Ramos (cell line): ENCODE measurements around the gene FEM1A.
"Not testable (repeated sequence)": the region's sequence is repeated elsewhere in the genome, so short reads cannot be mapped to it uniquely, and the experiment has no call there.

Source experiments
- in situ Hi-C: fragments of 300-500 bp; cut with MboI; formaldehyde crosslinking; loops from one replicate; pipeline ENCODE4 v1.14.3; 2022; ENCODE audit warnings: low sequenced_read_pairs; ENCODE audit not compliant: unreplicated experiment

The FEM1A gene

GRCh38 chr19:4839192-4839591 is 47.7 kb downstream of the FEM1A start:
- in situ Hi-C loops: no loop called here

- in situ Hi-C loops: no loop called here
Measured at GRCh38 chr19:4843647-4843965, 52.1 kb downstream of the FEM1A start.

- in situ Hi-C loops: no loop called here
Measured at GRCh38 chr19:4844348-4845179, 53.0 kb downstream of the FEM1A start.

GRCh38 chr19:4845975-4846374 is 54.4 kb downstream of the FEM1A start:
- in situ Hi-C loops: not testable (repeated sequence)

- in situ Hi-C loops: no loop called here
Measured at GRCh38 chr19:4847190-4847973, 55.8 kb downstream of the FEM1A start.

- in situ Hi-C loops: no loop called here
Measured at GRCh38 chr19:4849019-4849418, 57.5 kb downstream of the FEM1A start.
